Measurements from ENCODE around the gene MTG1.

GRCh38 chr10:133394801-133395221, 854 bp downstream of the MTG1 start:
- TF ChIP-seq POLR2A (IDR thresholded peaks at IDR 0.05) (no peak), CTCF (IDR thresholded peaks at IDR 0.05) (no peak)

All from adrenal gland (tissue), 5 donors.